ENCODE measurements around the gene TRMT11. TPM values are rescaled to one million over a fixed set of nuclear protein-coding genes. Genes with fewer than 3 reads are reported as not detected.

TRMT11 gene
- total and polyA plus RNA-seq, 10 of the 15 experiments (the other 5 are each of a cell fraction or from before 2014, with no cell fraction given), result 34.0 to 81.1 (median 43.7) TPM

DNA sequence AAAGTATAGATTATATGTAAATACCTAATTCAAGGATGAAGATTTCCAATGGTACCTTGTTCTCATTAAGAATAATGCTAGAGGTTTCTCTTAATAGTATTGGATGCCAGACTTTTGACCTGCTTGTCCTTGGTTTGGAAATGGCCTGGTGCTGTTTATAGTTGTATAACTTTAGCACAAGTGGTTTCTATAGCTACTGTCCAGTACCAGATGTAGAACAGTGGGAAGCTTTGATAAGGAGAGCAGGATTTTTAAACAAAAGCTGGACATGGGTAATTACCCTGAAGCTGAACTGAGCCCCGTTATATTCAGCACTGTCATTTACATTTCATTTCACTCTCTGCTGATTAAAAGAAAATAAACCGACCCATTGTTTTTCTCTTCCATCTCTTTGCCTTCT is 43.7 kb downstream of the TRMT11 start:
- ChIA-PET CTCF (interaction anchor here (1.2 to 1.3 kb wide), 2 partner anchors 13 to 34 kb away, joined by 3 to 4 read pairs; no protein-coding TSS in a partner anchor), RAD21 (ENCODE audit: unreplicated experiment) (interaction anchor here (1.6 kb wide), 1 partner anchor 34 kb away, joined by 5 read pairs; no protein-coding TSS in a partner anchor), SMC1A (ENCODE audit: uncharacterized antibody, unreplicated experiment) (interaction anchor here (1.1 kb wide), 1 partner anchor 9 kb away, joined by 5 read pairs; no protein-coding TSS in a partner anchor), POLR2A (no interaction called here)
- H3K4me3 ChIP-seq, result no peak overlapping the region
- ATAC-seq, result no peak
- no peak for FAIRE-seq
- 100% methylated on average over 2 of the region's 2 CpGs for WGBS (ENCODE audit: insufficient coverage, insufficient replicate concordance, low lambda C conversion rate, missing lambda C conversion rate)
- no peaks in the 10 kb centered on the region for H3K9me3 ChIP-seq (replicated peaks; ENCODE audit: control insufficient read depth, insufficient read depth, low read length)
- intact Hi-C loops (cut with micrococcal nuclease; ENCODE audit: unreplicated experiment), result loop anchor here (5.0 to 10.0 kb wide), 4 partner anchors 142 to 1092 kb away; no protein-coding TSS in a partner anchor
- TF ChIP-seq KLF5 (IDR thresholded peaks at IDR 0.05; ENCODE audit: partially characterized antibody), result no peak
- TF ChIP-seq, protein P1, sequence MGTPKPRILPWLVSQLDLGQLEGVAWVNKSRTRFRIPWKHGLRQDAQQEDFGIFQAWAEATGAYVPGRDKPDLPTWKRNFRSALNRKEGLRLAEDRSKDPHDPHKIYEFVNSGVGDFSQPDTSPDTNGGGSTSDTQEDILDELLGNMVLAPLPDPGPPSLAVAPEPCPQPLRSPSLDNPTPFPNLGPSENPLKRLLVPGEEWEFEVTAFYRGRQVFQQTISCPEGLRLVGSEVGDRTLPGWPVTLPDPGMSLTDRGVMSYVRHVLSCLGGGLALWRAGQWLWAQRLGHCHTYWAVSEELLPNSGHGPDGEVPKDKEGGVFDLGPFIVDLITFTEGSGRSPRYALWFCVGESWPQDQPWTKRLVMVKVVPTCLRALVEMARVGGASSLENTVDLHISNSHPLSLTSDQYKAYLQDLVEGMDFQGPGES (IDR thresholded peaks at IDR 0.05), result no peak
- TF ChIP-seq, protein P2, sequence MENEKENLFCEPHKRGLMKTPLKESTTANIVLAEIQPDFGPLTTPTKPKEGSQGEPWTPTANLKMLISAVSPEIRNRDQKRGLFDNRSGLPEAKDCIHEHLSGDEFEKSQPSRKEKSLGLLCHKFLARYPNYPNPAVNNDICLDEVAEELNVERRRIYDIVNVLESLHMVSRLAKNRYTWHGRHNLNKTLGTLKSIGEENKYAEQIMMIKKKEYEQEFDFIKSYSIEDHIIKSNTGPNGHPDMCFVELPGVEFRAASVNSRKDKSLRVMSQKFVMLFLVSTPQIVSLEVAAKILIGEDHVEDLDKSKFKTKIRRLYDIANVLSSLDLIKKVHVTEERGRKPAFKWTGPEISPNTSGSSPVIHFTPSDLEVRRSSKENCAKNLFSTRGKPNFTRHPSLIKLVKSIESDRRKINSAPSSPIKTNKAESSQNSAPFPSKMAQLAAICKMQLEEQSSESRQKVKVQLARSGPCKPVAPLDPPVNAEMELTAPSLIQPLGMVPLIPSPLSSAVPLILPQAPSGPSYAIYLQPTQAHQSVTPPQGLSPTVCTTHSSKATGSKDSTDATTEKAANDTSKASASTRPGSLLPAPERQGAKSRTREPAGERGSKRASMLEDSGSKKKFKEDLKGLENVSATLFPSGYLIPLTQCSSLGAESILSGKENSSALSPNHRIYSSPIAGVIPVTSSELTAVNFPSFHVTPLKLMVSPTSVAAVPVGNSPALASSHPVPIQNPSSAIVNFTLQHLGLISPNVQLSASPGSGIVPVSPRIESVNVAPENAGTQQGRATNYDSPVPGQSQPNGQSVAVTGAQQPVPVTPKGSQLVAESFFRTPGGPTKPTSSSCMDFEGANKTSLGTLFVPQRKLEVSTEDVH (IDR thresholded peaks at IDR 0.05; ENCODE audit: low read depth, partially characterized antibody), result no peak
- no peak for TF ChIP-seq HDGF (IDR thresholded peaks at IDR 0.05)
- TF ChIP-seq KAT2A (conservative IDR thresholded peaks at IDR 0.05; ENCODE audit: control insufficient read depth, low read depth, low read length), result no peak
- no peak for TF ChIP-seq MTA2 (IDR thresholded peaks at IDR 0.05; ENCODE audit: low read depth)
- TF ChIP-seq SRF (IDR thresholded peaks at IDR 0.05; ENCODE audit: low read depth in 2 of 2, low read length in 2 of 2), result no peak
- no peak for TF ChIP-seq SIX5 (IDR thresholded peaks at IDR 0.05; ENCODE audit: low read depth, low read length, severe bottlenecking)
- TF ChIP-seq, protein P3, sequence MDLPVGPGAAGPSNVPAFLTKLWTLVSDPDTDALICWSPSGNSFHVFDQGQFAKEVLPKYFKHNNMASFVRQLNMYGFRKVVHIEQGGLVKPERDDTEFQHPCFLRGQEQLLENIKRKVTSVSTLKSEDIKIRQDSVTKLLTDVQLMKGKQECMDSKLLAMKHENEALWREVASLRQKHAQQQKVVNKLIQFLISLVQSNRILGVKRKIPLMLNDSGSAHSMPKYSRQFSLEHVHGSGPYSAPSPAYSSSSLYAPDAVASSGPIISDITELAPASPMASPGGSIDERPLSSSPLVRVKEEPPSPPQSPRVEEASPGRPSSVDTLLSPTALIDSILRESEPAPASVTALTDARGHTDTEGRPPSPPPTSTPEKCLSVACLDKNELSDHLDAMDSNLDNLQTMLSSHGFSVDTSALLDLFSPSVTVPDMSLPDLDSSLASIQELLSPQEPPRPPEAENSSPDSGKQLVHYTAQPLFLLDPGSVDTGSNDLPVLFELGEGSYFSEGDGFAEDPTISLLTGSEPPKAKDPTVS (IDR thresholded peaks at IDR 0.05; ENCODE audit: low read depth, low read length), result no peak
- TF ChIP-seq ETV6 (conservative IDR thresholded peaks at IDR 0.05 in 1 of 2, IDR thresholded peaks at IDR 0.05 in 1 of 2; ENCODE audit: borderline replicate concordance in 1 of 2, low read depth in 1 of 2), result no peak
- TF ChIP-seq MTA3 (IDR thresholded peaks at IDR 0.05; ENCODE audit: borderline replicate concordance, low read length), result no peak
- no peak for TF ChIP-seq CHD2 (IDR thresholded peaks at IDR 0.05; ENCODE audit: borderline replicate concordance, low read depth, low read length)
- TF ChIP-seq, protein P4, sequence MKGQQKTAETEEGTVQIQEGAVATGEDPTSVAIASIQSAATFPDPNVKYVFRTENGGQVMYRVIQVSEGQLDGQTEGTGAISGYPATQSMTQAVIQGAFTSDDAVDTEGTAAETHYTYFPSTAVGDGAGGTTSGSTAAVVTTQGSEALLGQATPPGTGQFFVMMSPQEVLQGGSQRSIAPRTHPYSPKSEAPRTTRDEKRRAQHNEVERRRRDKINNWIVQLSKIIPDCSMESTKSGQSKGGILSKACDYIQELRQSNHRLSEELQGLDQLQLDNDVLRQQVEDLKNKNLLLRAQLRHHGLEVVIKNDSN (IDR thresholded peaks at IDR 0.05; ENCODE audit: borderline replicate concordance, extremely low read length, insufficient read depth, low read depth, low read length), result no peak
- no TSS peak for BruUV-seq (replicated peaks)
- DNase-seq (ENCODE audit: low read depth, low spot score), result no peak
- H3K27me3 ChIP-seq (replicated peaks in 1 of 2; ENCODE audit: control insufficient read depth in 2 of 2, insufficient read depth in 2 of 2, low read length in 1 of 2), result no peaks in the 10 kb centered on the region
- no peak overlapping the region for H3K9ac ChIP-seq (ENCODE audit: control insufficient read depth, insufficient read depth, low read length)
- no peaks in the 10 kb centered on the region for H3K4me1 ChIP-seq (ENCODE audit: control insufficient read depth, insufficient read depth, low read length)
- H4K20me1 ChIP-seq (ENCODE audit: control insufficient read depth, insufficient read depth), result no peaks in the 10 kb centered on the region
- peaks cover 2 to 27% of the 10 kb centered on the region in 2 experiments for H3K36me3 ChIP-seq (ENCODE audit: control insufficient read depth in 2 of 2, insufficient read depth in 2 of 2, low read length in 1 of 2)
- H3K79me2 ChIP-seq (ENCODE audit: control insufficient read depth, insufficient read depth, low read length), result no peaks in the 10 kb centered on the region
- no peak overlapping the region for H3K27ac ChIP-seq (ENCODE audit: control insufficient read depth, insufficient read depth)
- H3K4me2 ChIP-seq (ENCODE audit: control insufficient read depth, insufficient read depth), result no peak overlapping the region
- in situ Hi-C loops (cut with MboI), result no loop called here
- H2AFZ ChIP-seq (ENCODE audit: control insufficient read depth, low read depth, low read length), result no peak overlapping the region
